ENCODE data around the gene CD58.

DNA sequence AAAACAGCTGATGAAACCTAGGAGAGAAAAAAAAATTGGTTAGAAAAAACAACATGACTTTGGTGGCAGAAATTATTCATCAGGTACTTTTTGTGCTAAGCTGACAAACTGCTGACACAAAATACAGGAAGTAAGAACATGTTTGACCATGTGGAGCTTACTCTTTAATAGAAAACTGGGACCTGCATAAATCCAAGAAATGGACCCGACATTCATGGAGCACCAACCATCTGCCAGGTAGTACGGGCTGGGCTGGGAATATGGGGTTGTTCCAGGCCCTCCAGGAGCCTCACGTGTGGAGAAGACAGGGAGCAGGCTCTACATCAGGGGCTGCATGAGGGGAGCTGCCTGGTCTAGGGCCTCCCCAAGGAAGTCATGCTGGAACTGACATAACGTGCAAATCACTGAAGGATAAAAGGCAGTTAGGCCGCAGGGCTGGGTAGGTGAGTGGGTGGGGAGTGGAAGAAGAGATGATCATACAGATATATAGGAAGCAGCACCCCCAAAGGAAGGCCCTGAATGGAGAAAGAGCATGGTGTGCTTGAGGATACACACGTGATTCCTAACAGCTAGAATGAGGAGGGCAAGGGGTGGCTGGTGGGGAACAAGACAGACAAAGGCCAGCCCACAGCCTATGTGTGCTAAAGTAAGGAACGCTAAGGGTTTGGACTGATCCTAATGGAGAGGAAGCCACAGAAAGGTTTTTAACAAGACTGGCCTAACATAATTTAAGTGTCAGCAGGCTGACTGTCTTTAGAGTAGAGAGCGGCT lies 26.1 kb downstream of the CD58 start:
- TF ChIP-seq, protein P1, sequence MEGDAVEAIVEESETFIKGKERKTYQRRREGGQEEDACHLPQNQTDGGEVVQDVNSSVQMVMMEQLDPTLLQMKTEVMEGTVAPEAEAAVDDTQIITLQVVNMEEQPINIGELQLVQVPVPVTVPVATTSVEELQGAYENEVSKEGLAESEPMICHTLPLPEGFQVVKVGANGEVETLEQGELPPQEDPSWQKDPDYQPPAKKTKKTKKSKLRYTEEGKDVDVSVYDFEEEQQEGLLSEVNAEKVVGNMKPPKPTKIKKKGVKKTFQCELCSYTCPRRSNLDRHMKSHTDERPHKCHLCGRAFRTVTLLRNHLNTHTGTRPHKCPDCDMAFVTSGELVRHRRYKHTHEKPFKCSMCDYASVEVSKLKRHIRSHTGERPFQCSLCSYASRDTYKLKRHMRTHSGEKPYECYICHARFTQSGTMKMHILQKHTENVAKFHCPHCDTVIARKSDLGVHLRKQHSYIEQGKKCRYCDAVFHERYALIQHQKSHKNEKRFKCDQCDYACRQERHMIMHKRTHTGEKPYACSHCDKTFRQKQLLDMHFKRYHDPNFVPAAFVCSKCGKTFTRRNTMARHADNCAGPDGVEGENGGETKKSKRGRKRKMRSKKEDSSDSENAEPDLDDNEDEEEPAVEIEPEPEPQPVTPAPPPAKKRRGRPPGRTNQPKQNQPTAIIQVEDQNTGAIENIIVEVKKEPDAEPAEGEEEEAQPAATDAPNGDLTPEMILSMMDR (IDR thresholded peaks at IDR 0.05), result no peak
- no peak for TF ChIP-seq POLR2A (IDR thresholded peaks at IDR 0.05)
- TF ChIP-seq EP300 (IDR thresholded peaks at IDR 0.05), result no peak
- TF ChIP-seq POLR2AphosphoS5 (IDR thresholded peaks at IDR 0.05), result no peak
